Panc1 (cell line): ENCODE results near the gene ADCY2. TPM values are rescaled to one million over a fixed set of nuclear protein-coding genes. Genes with fewer than 3 reads are reported as not detected.

Experiments
- ATAC-seq: fragments of 200-7000 bp; cut with Tn5 transposase; 2 replicates; pipeline ENCODE4 v1.9.1; 2020; ENCODE audit warnings: mild to moderate bottlenecking, moderate library complexity
- BruUV-seq: library from RNA; stranded (reverse); fragments of 400-500 nt; replicated peaks from 2 replicates; lab custom pipeline; 2021; lab: Mats Ljungman, UMichigan
- CTCF ChIA-PET: fragments of 300-600 bp; sonication (Branson Sonifier 250); formaldehyde crosslinking; loops from one replicate; lab custom pipeline; 2022; ENCODE audit warnings: antibody characterized with exemption; lab: Charles Lee
- POLR2A ChIA-PET: fragments of 300-600 bp; sonication (Branson Sonifier 250); formaldehyde crosslinking; loops from one replicate; lab custom pipeline; 2022; ENCODE audit warnings: antibody characterized with exemption; lab: Charles Lee
- DNase-seq: peaks from one replicate; pipeline ENCODE4 v3.0.0-alpha.2; 2010; ENCODE audit warnings: low read depth, low spot score
- H3K27ac ChIP-seq: 2 replicates; pipeline ENCODE4 v1.5.1; 2011; ENCODE audit warnings: mild to moderate bottlenecking, low read length, inconsistent platforms
- H3K27me3 ChIP-seq: fragments of 200-500 bp; sonication (Bioruptor generic); 2 replicates; pipeline ENCODE4 v1.6.0; 2014; ENCODE audit warnings: low read length, inconsistent platforms; ENCODE audit not compliant: control insufficient read depth, insufficient read depth
- H3K36me3 ChIP-seq: fragments of 200-500 bp; sonication (Bioruptor generic); 2 replicates; pipeline ENCODE4 v1.5.1; 2014; ENCODE audit warnings: inconsistent platforms, mild to moderate bottlenecking, low read length, moderate library complexity; ENCODE audit not compliant: control insufficient read depth, insufficient read depth
- H3K4me1 ChIP-seq: 2 replicates; pipeline ENCODE4 v1.5.1; 2011; ENCODE audit warnings: inconsistent platforms, mild to moderate bottlenecking, low read length, moderate library complexity; ENCODE audit not compliant: control insufficient read depth, insufficient read depth
- H3K4me3 ChIP-seq, 2 experiments: 2 replicates each; pipeline ENCODE4 v1.5.1; 2011 to 2012; ENCODE audit warnings: low read depth in 2 of 2, low read length in 2 of 2, mild to moderate bottlenecking in 2 of 2, inconsistent platforms in 1 of 2, moderate library complexity in 1 of 2
- H3K9me3 ChIP-seq: fragments of 200-500 bp; sonication (Bioruptor generic); 2 replicates; pipeline ENCODE4 v1.5.1; 2014; ENCODE audit warnings: low read depth, mild to moderate bottlenecking, inconsistent platforms, low read length, moderate library complexity; ENCODE audit not compliant: control insufficient read depth, insufficient read depth
- POLR2AphosphoS5 ChIP-seq: IDR thresholded peaks from 2 replicates; pipeline ENCODE4 v1.6.1; 2012; ENCODE audit warnings: mild to moderate bottlenecking, low read depth, low read length, moderate library complexity
- REST ChIP-seq, 2 experiments: IDR thresholded peaks; 2 replicates each; pipeline ENCODE4 v1.6.1; 2011 to 2012; ENCODE audit warnings: low read depth in 2 of 2, control low read depth in 1 of 2, low read length in 1 of 2, mild to moderate bottlenecking in 1 of 2, moderate library complexity in 1 of 2; ENCODE audit not compliant: insufficient read depth in 1 of 2
- SIN3A ChIP-seq: IDR thresholded peaks from 2 replicates; pipeline ENCODE4 v1.6.1; 2012; ENCODE audit warnings: low read depth, mild to moderate bottlenecking, low read length, moderate library complexity, borderline replicate concordance; ENCODE audit not compliant: insufficient read depth
- TCF7L2 ChIP-seq: IDR thresholded peaks from 2 replicates; pipeline ENCODE4 v1.6.1; 2011; ENCODE audit warnings: mild to moderate bottlenecking, low read depth, low read length, inconsistent platforms
- in situ Hi-C: cut with HindIII; loops from 2 replicates; pipeline ENCODE4 v1.10.0; 2016; ENCODE audit warnings: low sequenced_read_pairs, low pct_unique_long_range_greater_than_20kb
- intact Hi-C: fragments of 100-400 bp; cut with micrococcal nuclease; formaldehyde crosslinking; loops from one replicate; pipeline ENCODE4 v1.10.0; 2022; ENCODE audit not compliant: unreplicated experiment
- total RNA-seq: library from RNA; stranded (reverse); gene quantifications from one replicate; pipeline ENCODE4 v1.2.1, GENCODE V29; 2021; ENCODE audit not compliant: unreplicated experiment
- TF ChIP-seq, protein P1 (sequence below): fragments of 450-650 bp; IDR thresholded peaks from 2 replicates; pipeline ENCODE4 v1.5.1; 2017; ENCODE audit warnings: mild to moderate bottlenecking

The ADCY2 gene
- total RNA-seq, 1 experiment from 2014 or later = 0.13 TPM

DNA sequence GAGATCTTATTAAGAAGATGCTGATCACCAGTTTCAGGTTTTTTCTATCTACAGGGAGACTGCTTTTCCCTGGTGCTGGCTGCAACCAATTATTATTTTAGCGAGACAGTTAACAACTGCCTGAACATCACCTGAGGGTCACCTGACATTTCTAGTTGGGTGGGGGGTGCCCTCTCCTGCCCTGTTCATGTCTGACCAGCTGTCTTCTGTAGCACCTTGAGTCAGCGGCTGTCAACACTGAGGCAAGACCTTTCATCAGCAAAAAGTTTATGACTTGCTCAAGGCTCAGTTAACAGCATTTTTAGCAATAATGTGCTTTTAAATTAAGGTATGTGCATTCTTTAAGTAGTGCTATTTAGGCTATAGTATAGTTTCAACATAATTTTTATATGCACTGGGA is 58.0 kb downstream of the ADCY2 start:
- H3K27me3 ChIP-seq = no peaks in the 10 kb centered on the region
- no peak for TF ChIP-seq POLR2AphosphoS5
- no peak for TF ChIP-seq TCF7L2
- TF ChIP-seq, protein P1, sequence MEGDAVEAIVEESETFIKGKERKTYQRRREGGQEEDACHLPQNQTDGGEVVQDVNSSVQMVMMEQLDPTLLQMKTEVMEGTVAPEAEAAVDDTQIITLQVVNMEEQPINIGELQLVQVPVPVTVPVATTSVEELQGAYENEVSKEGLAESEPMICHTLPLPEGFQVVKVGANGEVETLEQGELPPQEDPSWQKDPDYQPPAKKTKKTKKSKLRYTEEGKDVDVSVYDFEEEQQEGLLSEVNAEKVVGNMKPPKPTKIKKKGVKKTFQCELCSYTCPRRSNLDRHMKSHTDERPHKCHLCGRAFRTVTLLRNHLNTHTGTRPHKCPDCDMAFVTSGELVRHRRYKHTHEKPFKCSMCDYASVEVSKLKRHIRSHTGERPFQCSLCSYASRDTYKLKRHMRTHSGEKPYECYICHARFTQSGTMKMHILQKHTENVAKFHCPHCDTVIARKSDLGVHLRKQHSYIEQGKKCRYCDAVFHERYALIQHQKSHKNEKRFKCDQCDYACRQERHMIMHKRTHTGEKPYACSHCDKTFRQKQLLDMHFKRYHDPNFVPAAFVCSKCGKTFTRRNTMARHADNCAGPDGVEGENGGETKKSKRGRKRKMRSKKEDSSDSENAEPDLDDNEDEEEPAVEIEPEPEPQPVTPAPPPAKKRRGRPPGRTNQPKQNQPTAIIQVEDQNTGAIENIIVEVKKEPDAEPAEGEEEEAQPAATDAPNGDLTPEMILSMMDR = no peak
- no peak for TF ChIP-seq REST (IDR thresholded peaks at IDR 0.05; ENCODE audit: insufficient read depth in 1 of 2, low read depth in 2 of 2, low read length in 1 of 2)
- TF ChIP-seq SIN3A = no peak
- DNase-seq = no peak
- ChIA-PET CTCF (no interaction called here), POLR2A (no interaction called here)
- no peaks in the 10 kb centered on the region for H3K4me1 ChIP-seq
- H3K9me3 ChIP-seq = no peaks in the 10 kb centered on the region
- ATAC-seq = no peak
- no peaks in the 10 kb centered on the region for H3K36me3 ChIP-seq
- no peak overlapping the region for H3K27ac ChIP-seq
- intact Hi-C loops = no loop called here
- no peak overlapping the region for H3K4me3 ChIP-seq
- in situ Hi-C loops = no loop called here
- BruUV-seq = no TSS peak

DNA sequence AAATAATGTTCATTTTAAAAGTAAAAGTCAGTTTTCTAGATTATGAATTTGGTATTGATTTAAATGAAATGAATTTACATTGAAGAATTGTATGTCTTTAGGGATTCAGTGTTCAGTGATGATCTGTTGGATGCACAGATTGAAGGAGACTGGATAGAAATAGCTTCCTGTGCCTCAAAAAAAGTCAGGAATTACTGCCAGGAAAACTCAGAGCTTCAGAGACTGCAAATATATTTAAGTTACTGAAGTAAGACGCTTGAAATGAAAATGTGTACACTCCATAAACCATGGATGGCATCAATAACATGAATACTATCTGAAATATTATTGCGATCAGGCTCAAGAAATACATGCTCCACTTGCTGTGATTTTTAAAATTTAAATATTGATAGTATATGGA is 60.3 kb downstream of the ADCY2 start:
- TF ChIP-seq TCF7L2 (no peak), REST (IDR thresholded peaks at IDR 0.05; ENCODE audit: insufficient read depth in 1 of 2, low read depth in 2 of 2, low read length in 1 of 2) (no peak), SIN3A (no peak), POLR2AphosphoS5 (no peak)
- TF ChIP-seq, protein P1 = no peak
- DNase-seq (no peak), ATAC-seq (no peak)
- intact Hi-C loops (no loop called here), in situ Hi-C loops (no loop called here)
- Histone ChIP-seq H3K4me1 (no peaks in the 10 kb centered on the region), H3K27me3 (no peaks in the 10 kb centered on the region), H3K9me3 (no peaks in the 10 kb centered on the region), H3K4me3 (no peak overlapping the region), H3K27ac (no peak overlapping the region), H3K36me3 (no peaks in the 10 kb centered on the region)
- ChIA-PET CTCF (interaction anchor here (0.5 kb wide), 1 partner anchor 61 kb away, joined by 5 read pairs; no protein-coding TSS in a partner anchor), POLR2A (no interaction called here)
- no TSS peak for BruUV-seq
